HG02759 (cell line): Measurements from ENCODE around the gene HDAC7.

Source experiments
- ATAC-seq: cut with Tn5 transposase; IDR thresholded peaks from one replicate; pipeline ENCODE4 v1.9.1; 2021; ENCODE audit warnings: mild to moderate bottlenecking, moderate library complexity; ENCODE audit not compliant: unreplicated experiment

The HDAC7 gene

GRCh38 chr12:47833591-47834012 lies 13.9 kb upstream of the HDAC7 start:
- no peak for ATAC-seq

DNA sequence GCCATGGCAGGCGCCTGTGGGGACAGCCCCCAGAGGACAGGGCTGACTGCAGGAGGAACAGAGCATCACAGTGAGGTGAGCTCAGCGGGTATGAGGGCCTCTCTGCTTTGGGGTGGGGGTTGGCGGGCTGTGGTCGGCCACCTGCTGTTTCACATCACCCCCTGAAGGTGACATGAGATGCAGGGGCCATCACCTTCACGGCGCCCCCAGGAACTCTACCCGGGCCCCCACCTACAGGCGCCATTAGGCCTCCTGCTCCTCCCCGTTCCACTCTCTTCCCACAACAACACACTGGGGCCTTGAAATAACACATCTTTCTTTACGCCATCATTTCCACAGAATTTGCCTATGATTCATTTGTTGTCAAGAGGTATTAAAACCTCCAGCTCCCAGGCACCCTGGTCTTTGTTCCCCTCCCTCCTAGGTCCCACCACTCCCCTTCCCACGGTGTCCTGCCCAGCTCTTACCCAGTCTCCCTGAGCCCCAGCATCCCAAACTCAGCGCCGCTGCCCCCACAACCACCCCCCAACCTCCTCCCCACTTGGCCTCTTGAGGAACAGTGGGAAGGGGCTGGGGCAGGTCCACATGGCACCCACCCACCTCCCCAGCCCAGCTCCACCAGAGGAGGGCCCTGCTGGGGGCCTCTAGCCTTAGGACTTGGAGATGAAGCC lies 12.7 kb upstream of the HDAC7 start:
- ATAC-seq, result peak; percentile 29

DNA sequence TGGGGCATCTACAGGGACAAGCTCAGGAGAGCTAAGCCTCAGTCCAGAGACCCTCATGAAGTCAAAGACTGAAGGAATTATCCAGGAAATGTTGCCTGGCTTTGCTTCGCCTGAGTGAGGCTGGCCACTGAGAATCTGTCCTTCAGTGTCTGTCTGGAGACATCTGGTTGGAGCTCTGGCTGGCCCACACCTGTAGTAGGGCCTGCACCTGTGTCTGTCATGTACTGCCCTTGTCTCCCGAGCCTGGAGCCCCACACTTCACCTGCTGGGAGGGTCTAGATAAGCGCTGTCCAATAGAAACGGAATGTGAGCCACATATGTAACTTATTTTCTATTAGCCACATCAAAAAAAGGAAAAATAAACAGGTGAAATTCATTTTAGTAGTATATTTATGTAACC lies 9.9 kb upstream of the HDAC7 start:
- ATAC-seq, result no peak

- no peak for ATAC-seq
These were observed 9.3 kb upstream of the HDAC7 start for GRCh38 chr12:47828976-47829482.

DNA sequence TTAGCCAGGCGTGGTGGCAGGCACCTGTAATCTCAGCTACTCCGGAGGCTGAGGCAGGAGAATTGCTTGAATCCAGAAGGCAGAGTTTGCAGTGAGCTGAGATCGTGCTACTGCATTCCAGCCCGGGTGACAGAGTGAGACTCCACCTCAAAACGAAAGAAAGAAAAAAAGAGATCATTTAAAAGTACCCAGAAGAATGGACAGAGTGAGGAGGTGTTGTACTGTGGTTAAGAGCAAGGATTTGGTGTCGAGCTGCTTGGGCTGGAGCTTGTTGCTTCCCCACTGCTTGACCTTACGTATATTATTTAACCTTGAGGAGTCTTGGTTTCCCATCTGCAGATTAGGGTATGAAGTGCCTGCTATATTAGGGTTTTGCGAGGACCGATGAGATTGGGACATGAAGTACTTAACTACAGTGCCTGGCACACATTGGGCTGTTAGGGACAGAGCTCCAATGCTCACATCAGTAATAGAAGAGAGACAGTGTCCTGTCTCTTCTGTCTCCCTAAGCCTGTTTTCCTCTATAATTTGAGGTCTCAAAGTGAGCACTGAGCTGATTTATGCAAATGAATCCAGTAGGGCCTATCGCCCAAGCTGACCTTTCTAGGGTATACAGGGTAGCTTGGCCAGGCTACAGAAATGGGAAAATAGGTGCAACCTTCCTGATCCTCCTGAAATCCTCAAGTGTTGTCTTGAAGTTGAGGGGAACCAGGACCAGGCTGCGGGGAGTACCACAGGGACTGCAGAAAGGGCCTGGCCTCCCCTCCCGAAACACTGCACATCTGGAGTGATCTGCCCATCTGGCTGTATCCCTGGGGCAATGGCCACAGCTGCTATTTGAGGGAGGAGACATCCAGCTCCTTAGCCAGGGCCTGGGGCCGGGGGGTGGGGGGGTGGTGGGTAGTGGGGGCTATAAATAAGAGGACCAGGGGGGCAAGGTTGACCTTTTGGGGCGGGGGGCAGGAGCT lies 8.6 kb upstream of the HDAC7 start:
- no peak for ATAC-seq

DNA sequence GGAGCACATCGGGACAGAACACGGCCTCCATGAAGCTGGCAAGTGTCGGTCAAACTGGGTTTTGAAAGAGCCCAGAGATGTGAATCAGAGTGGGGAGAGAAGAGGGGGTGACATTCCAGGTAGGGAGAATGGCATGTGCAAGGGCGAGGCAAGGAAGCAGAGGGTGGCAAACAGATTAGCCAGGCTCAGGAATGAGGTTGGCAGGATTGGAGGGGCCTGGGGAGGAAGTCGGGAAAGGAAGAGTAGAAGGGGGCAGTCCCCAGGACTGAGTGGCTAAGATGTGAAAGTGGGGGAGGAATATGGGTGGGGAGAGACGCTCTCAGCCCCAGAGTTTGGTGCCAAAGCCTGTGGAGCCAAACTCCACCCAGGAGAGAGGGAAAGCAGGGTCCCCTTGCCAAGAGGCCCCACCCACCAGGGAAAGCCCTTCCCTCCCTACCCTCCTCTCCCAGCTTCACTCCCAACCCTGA lies 5.5 kb upstream of the HDAC7 start:
- no peak for ATAC-seq

DNA sequence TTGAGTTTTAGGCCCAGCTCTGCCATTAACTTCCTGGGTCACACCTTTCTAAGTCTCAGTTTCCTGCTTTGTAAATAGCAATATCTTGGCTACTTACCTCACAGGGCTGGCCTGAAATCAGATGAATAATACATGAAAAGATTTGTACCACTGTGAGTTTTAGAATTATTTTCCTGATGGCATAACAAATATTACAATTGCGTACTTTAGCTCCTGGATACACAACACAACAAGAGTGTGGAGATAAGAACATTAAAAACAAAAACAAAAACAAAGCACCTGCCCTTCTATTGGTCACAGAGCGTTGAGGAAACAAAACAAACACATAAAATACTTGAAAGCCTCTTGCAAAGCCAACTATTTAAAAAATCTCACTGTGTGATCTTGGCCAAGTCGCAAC lies 4.9 kb upstream of the HDAC7 start:
- ATAC-seq, result no peak

DNA sequence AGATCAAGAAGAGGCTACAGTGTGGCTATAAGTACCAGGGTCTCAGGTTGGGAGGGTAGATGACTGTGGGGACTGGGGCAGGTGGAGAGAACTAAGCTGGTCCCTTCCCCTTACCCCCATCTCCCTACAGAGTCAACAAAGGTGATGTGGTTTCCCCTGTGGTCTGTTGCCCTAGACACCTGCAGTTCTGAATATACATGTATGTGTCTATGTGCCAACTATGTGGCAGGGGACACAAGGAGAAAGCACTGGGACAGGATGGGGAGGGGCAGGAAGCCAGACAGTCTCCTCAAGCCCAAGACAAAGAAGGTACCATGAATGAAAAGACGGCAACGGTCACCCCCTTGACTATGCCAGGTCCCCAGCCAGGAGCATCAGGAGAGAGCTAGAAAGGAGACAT lies 4.5 kb upstream of the HDAC7 start:
- ATAC-seq, result no peak

GRCh38 chr12:47823422-47824086 lies 3.9 kb upstream of the HDAC7 start:
- ATAC-seq, result no peak

DNA sequence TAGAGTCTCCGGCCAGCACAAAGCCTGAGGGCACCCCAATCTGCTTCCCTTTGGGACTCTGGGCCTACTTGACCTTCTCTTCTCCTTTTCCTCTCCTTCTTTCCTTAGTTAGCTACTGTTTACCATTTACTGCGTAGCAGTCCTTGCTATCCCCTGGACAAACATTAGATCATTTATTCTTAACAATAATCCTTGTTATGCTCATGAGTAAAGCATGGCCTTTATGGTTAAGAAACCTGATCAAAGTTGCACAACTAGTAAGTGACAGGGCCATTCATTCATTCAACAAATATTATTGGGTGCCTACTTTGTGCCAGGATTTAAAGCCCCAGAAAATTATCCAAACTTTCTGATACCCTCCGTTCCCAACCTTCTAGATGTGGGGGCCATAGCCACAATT lies 3.2 kb upstream of the HDAC7 start:
- ATAC-seq, result no peak

- ATAC-seq, result no peak
These were observed 2.7 kb upstream of the HDAC7 start for GRCh38 chr12:47822401-47822800.

DNA sequence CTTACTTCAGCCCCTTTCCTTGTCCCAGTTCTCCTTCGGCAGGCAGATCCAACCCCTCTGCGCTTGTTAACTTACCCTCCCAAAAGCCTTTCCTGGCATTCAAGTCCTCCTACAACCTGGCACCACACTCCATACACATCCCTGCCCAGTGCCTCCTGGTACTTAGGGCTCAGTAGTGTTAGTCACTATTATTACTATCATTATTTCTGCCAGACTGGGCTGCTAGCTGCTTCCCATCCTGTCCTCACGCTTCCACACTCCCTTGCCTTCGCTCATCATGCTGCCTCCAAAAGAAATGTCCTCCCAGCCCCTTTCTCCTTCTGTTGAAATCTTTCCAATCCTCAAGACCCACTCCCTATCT lies 1.6 kb upstream of the HDAC7 start:
- ATAC-seq, result no peak

GRCh38 chr12:47820631-47821345 lies 1.1 kb upstream of the HDAC7 start:
- no peak for ATAC-seq

DNA sequence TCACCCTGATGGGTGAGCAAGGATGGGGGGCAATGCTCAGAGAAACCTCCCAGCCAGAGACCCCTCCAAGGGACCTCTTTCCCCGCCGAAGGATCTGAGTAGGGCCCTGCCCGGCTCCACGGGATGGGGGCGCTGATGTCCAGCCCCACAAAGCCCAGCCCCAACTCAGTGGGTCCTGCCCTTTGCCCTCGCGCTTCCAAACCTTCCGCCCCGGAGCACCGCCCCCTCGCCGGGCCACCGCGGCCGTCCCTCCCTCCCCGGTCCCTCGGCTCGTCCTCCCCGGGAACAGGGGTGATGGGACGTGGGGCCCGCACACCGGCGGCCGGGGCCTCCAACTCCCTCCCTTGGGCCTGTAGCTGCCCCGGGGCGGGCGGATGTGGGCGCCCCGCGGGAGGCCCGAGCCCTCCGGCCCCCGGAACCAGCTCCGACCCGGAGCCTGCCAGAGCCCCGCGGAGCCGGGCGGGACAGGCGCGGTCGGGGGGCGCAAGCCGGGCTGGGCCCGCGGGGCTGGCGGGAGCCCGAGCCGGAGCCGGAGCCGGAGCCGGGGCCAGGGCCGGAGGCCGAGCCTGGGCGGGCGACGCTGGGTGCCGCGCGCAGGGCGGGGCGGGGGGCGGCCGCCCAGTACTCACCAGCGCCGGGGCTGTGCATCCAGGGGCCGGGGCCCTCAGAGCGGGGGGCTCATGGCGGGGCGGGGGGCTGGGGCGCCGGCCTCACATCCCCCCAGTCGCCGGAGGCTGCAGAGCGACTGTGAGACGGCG lies 386 bp downstream of the HDAC7 start:
- peak; percentile 36 for ATAC-seq

DNA sequence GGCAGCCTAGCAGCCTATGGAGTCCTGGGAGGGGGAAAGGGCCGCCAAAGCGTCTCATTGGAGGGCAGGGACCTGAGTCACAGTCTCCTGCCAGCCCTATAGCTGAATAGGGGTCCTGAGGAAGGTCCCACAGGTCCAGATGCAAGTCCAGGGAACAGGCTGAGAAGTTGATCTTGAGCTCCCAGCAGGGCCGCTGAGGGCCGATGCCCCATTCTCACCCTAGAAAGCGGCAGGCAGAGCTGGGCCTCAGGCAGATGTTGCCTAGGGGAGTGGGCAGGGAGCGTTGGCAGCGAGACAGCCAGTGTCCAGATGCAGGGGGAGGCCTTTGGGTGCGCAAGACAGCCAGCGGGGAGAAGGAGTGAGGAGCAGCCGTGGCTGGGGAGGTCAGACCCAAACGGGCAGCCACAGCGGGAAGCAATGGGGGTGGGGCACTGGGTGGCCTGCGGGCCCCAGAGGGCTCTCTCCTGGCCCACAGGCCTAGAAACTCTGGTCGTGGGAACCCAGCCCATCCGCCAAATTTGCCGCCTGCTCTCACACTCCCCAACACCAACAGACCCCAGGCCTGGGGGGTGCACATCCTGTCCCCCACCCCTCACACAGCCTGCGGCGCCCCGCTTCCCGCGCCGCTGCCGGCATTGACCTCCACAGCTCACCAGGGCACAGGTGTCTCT lies 1.1 kb downstream of the HDAC7 start:
- ATAC-seq, result peak; percentile 4

GRCh38 chr12:47818007-47818376 lies 1.7 kb downstream of the HDAC7 start:
- ATAC-seq, result no peak

DNA sequence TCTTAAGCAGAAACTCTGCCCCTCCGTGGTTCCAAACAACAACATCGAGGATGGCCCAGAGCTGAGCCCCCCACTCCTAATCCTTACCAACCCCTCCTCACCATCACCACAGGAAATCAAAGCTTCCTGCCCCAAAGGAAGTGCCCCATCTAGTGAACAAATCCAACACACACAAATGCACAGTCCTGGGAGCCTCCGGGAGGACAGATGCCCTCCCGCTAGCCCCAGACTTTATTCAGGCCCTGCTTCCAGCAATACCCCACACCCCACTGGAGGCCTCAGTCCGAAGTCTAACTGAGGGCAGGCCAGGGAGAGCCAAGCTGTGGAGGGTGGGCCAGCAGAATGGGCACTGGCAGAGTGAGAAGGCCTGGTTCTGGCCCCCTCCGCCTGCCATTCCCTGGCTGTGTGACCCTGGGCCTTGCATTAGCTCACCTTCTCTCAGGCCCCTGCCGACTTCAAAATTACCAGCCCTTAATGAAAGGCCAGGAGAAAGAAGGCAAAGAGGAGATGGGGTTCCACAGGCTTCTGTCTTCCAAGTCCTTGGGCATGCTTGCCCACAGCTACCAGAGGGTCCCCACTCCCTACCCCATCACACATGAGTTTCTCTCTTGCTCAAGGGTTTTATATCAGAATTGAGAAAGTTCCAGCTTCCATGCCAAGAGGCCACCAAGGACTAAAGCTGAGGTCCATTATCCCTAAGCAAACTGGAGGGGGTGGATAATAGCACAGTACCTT lies 2.3 kb downstream of the HDAC7 start:
- no peak for ATAC-seq

DNA sequence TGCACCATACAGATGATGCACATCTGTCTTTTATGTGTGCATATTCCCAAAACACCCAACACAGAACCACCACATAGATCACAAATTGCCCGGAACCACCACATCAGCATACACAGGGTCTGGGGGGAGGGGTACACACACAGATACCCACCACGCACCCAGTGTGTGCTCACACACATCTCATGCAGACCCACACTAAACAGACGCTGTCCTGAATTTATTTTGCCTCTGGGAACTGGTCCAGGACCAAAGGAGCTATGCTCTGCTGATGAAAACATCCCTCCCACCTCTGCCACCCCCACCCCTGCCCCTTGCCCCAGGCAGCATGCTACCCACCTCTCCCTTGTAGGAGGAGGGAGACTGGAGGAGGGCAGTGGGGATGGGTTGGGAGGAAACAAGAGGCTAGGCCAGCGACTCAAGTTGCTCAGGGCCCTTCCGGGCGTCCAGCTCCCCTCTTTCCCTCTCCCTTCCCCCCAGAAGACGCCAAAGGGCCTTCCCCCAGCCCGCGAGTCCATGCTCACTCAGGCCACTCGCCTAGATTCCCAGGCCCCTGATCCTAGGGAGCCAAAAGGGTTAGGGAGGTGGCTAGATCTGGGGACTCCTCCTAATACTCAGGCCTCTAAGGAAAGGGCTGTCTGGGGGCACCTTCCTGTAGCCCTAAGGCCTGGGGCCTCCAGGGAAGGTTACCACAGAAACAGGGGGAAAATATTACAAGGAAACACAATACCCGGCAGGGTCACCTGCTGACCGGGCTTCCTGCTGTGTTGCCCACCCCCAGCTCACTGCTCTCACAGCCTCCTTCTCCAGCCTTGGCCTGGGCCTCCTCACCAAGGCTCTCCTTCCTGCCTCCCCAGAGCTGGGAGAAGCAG lies 3.1 kb downstream of the HDAC7 start:
- ATAC-seq, result no peak
